NK-92 treated with Interleukin-12 subunit alpha and Interleukin-12 subunit beta, amount 100 ng/mL, for 24 hours (cell line): ENCODE measurements around the gene TRMT1.

Experiments
- DNase-seq: peaks from one replicate; lab custom pipeline; 2025; lab: John Stamatoyannopoulos, UW

TRMT1 gene

DNA sequence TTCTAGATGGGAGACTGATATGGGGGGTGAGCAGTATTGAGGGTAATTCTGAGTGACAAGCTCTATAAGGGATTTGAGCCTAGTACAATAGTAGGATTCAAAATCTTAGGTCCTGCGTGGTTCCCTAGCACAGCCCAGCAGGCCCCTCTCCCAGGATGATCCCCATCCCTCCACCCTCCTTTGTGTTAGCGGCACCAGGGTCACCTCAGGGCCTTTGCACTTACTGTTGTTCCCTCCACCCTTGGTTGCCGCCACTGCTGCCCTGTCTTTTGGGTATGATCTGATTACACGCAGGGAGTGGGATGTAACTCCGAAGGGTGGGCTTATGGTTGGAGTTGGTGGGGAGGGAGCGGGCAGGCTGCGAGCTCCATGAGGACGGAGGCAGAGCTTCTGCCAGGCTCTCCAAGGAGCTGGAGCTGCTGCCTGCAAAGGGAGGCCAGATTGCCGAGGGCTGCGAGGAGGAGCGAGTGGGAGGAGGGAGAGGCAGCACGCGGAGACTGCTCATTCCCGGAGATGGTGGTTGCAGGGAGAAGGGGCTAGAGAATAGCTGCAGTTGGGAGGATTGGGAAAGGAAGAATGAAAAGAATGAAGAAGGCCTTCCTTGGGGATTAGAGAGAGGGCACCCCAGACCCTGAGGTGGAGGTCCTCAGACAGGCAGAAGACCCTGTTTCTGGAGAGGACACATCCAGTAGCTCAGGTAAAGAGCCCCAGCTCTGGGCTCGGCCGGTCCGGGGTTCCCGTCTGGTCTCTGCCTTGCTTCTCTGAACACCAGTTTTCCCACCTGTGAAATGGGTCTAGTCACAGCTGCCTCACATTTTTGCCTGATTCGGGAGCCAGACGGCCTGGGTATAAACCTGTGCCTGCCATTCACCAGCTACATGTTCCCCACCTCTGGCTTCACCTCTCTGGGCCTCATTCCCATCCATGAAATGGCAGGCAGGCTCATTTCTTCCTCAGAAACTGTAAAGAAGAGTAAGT is 6.7 kb upstream of the TRMT1 start:
- no peak for DNase-seq

- no peak for DNase-seq
These were observed 5.8 kb upstream of the TRMT1 start for GRCh38 chr19:13122275-13122878.

- DNase-seq: no peak
These were observed 5.2 kb upstream of the TRMT1 start for GRCh38 chr19:13121551-13122274.

- no peak for DNase-seq
These were observed 4.3 kb upstream of the TRMT1 start for GRCh38 chr19:13120817-13121216.

DNA sequence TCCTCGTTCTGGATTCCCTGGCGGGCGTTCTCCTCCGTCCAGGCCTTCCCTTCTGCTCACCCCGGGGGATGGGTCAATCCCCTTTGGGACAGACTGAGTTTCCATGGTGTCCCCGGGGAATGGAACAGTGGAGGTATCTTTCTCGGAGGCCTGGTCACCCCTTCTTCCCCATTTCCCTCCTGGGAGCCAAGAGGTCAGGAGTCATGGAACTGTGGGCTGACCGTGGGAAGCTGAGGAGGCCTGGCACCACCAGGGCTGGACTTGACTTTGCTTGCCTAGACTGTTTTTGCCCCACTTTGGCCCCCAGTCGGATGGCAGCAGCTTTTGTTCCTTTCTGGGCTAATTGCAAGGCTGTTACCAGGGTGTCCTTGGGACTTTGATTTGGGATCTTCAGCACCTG is 3.5 kb upstream of the TRMT1 start:
- DNase-seq: no peak

DNA sequence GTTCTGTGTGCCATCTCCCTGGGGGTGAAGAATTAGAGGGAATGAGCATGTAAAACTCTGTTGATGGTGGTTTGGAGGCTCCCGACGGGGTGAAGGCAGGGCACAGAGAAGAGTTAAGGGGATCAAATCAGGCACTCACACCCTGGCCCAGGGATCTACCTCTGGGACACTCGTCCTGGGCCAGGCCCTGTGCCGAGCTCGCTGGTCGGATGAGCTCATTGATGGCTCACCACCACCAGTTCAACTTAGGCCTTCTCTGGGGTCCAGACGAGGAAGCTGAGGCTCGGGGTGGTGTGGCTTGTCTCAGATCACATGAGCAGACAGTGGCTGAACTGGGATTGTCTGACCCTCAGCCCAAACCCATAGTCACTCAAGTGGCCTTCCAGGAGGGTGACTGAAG is 3.1 kb upstream of the TRMT1 start:
- no peak for DNase-seq

DNA sequence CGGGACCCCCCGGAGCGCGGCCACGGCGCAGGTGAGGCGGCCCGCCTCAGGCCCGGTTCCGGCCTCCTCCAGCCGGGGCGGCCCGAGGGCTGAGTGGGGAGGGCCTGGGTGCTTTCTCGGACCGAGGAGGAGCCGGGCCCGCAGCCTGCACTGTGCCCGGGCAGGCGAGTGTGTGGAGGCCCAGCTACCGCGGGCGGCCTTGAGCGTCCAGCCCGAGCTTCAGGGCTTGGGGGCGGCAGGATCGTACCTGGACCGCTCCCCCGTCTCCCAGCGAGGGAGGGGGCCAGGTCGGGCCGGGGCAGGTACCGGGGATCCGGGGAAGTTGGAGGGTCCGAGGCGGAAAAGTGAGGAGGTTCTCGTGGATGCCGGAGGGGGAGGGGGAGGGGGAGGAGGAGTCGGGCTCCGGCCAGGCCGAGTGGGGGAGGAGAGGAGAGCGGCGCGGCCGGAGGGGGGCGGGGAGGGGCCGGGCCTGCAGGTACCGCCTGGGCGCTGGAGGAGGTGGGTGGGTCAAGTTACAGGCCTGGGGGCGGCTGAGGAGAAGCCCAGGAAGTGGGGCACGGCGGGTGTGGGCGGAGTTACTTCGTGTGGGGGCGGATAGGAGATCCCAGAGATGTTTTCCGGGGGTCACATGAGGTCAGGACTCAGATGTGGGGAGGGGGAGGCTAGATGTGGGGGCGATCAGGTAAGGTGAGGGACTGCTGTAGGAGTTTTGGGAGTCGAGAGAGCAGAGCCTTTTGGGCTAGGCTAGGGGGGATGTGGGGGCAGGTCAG is 2.1 kb upstream of the TRMT1 start:
- DNase-seq: peak; percentile 49

- DNase-seq: peak; percentile 78
These were observed 1.4 kb upstream of the TRMT1 start, which contains the start of gene NACC1 for GRCh38 chr19:13117772-13118423. Gene NACC1, plus strand, starts transcription at chr19:13118264. Its CDS starts 16,944 bp downstream, at chr19:13135208.

GRCh38 chr19:13117176-13117771 is 734 bp upstream of the TRMT1 start:
- no peak for DNase-seq

- DNase-seq: no peak
These were observed 631 bp downstream of the TRMT1 start for GRCh38 chr19:13115936-13116281.

GRCh38 chr19:13112555-13112954 is 4.0 kb downstream of the TRMT1 start:
- no peak for DNase-seq

DNA sequence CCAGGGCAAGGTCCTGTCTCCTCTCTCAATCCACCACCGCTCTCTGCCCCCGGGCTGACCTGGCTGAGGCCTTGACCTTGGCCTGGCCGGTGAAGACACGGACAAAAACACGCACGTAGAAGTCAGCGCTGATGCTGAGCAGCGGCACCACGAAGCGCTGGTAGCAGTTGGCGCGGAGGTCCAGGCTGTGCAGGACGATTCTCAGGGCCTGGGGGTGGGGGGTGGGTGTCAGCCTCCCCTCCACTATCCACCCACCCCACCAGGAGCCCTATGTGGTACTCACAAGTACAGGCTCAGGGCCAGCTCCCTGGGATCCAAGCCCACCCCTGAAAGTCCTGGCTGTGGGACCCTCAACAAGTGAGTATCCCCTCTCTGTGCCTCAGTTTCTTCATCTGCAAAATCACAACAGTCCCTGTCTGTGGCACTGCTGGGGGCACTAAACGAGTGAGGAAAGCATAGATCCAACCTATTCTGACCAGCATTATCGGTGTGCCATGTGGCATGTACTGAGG is 6.4 kb downstream of the TRMT1 start:
- no peak for DNase-seq

GRCh38 chr19:13109361-13110098 is 7.0 kb downstream of the TRMT1 start:
- DNase-seq: no peak

DNA sequence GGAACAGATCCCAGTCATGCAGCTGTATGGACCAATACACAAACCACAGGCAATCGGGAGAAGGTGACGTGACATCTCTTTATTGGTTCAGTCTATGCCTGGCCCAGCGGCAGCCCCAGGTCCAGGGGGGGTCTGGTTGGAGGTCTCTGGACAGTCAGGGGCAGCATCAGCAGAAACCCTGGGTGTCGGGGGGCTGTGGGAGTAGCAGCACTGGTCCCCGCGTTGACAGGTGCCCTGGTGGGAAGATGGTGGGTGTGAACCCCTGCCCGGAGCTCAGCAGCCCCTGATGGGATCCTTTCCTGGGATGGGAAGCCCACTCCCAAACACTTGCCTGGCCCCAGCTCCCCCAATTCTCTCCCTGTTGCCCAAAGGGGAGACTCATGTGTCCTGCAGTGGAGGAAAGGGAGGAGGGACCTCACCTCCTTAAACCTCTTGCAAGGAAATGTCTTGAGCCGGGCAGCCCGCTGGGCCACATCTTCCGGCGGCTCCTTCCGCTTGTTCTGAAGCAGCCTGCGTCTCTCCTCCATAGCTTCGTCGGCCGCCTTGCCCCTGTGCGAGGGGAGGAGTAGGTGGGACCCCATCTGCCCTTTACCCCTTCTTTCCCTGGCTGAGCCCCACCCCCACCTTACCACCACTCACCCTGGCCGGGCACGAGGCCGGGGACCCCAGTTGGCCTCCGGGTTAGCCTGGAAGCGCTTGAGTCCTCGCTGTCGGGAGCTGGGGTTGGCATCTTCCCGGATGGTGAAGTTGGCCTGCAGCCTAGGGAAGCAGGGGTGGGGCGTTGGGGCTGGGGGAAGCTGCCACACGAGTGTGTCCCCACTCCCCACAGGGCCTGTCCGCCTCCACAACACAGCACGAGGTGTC is 11.5 kb downstream of the TRMT1 start:
- DNase-seq: no peak

GRCh38 chr19:13104360-13104847 is 12.1 kb downstream of the TRMT1 start:
- DNase-seq: no peak

DNA sequence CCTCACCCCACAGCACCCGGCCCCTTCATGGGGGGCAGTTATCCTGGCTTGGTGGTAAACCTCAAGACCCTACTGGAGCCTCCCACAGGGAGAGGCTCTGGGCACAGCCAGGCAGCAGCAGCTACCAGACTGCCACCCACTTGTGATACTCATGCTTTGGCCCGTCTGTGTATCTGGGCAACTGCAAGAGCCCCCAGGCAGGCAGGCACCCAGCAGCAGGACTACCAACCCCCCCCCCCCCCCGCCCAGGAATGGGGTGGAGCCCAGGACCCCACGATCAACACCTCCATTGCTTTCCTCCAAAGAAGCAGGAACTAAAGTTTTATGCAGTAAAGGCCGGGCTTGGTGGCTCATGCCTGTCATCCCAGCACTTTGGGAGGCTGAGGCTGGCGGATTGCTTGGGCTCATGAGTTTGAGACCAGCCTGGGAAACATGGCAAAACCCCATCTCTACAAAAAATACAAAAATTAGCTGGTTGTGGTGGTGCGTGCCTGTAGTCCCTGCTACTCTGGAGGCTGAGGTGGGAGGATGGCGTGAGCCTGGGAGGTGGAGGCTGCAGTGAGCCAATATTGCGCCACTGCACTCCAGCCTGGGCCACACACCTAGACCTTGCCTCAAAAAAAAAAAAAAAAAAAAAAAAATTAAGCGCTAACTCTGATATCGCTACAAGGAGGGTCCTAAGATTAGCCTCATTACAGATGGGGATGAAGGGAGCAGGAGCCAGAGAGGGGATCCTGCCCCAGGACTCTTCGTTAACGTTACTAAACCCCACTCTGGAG is 12.8 kb downstream of the TRMT1 start:
- no peak for DNase-seq

DNA sequence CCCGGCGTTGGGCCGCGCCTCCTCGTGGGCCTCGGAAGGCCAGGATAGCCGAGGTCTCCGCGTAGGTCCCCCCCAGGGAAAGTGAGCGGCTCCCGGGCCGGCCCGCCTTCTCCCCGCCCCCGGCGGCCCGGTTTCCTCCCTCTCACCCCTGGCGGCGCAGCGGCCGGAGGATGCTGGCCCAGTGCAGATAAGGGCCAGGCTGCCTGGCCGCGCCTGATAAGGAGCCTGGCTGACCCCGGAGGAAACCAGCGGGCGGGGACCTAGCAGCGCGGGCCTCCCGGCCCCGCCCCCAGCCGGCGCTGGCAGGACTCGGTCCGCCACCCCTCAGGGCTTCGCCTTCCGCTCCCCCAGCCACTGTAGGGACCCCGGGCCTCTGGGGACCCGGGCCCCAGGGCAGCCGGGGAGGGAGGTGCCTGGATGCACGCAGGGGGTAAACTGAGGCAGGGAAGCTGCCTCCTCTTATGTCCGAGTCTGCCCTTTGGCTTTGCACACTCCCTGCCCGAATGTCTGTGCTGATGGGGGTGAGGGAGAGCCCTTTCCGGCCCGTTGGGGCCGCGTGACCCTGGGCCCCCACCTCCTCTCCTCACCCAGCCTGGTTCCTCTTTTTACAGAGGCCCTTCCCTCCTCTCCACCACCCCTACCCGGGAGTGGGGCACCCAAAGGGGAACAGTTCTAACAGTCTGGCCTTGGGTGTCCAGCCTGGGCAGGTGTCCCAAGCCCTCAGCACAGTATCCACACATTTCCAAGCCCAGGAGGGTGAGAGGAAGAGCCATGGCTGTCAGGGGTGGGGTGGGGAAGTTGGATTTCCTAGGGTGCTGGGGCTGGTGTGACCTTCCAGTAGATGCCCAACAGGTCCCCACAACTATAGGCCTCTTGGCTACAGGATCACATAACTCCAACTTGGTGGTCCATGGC is 13.6 kb downstream of the TRMT1 start, which contains the start of gene LYL1:
Gene LYL1, minus strand, starts transcription at position 193 of the 915 bp plus-strand sequence. CDS start 1,687 bp downstream, outside the sequence.
- no peak for DNase-seq
